ENCODE results near the gene CLEC16A. TPM values are rescaled to one million over a fixed set of nuclear protein-coding genes. Genes with fewer than 3 reads are reported as not detected.

CLEC16A gene
- total and polyA plus RNA-seq, 9 of the 15 experiments (the other 6 are each of a cell fraction or from before 2014, with no cell fraction given): 1.00 to 22.3 (median 10.0) TPM

DNA sequence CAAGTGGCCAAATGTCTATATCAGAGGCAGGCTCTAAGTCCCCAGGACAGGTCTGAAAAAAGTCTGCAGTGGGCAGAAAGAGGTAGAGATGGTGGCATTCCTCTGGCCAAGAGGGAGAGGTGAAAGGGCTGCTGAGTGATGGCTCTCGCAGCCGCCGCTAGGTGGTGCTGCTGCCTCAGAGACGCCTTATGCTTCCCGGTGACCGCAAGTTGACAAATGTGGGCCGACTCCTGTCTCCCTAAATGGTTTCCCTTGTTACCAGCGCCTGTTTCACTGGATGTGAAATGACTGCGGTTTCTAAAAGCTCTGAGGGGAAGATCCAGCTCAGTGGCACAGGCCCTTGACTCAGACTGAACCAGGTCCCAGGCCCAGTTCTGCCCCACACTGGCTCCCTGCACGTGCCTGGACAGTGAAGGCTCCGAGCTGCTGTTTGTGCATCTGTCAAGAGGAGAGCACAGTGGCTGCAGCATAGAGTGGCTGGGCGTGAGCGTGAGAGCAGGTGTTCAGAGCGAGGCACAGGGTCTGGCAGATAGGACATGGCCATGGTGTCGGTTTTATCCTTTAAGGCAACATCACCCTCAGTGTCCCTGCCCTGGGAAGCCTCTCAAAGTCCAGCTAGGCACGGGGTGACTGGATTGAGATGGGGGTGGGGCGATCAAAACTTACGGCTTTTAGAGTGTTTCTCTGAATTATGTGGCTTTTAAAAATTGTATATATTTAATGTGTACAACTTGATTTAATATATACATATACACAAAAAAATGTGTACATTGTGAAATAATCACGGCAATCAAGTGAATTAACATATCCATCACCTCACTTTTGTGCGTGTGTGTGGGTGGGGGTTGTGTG, 19.9 kb downstream of the CLEC16A start (continued):
- TF ChIP-seq PRMT5 (CRISPR knock-in tag; IDR thresholded peaks at IDR 0.05) (no peak), BCL6 (CRISPR knock-in tag; IDR thresholded peaks at IDR 0.05) (no peak), CTCF (IDR thresholded peaks at IDR 0.05 in 2 of 3, conservative IDR thresholded peaks at IDR 0.05 in 1 of 3; ENCODE audit: insufficient read depth in 2 of 3, low read depth in 1 of 3, low read length in 3 of 3) (peak; percentile 91 to 97 (median 96)), ZBTB2 (IDR thresholded peaks at IDR 0.05) (no peak), ZBTB5 (IDR thresholded peaks at IDR 0.05) (no peak), ZNF407 (IDR thresholded peaks at IDR 0.05; ENCODE audit: low read depth) (no peak), ZFX (CRISPR knock-in tag; IDR thresholded peaks at IDR 0.05) (no peak), ARID2 (IDR thresholded peaks at IDR 0.05) (no peak), ATF7 (IDR thresholded peaks at IDR 0.05) (no peak), SMARCA4 (IDR thresholded peaks at IDR 0.05) (no peak)
- TF ChIP-seq, protein P1, sequence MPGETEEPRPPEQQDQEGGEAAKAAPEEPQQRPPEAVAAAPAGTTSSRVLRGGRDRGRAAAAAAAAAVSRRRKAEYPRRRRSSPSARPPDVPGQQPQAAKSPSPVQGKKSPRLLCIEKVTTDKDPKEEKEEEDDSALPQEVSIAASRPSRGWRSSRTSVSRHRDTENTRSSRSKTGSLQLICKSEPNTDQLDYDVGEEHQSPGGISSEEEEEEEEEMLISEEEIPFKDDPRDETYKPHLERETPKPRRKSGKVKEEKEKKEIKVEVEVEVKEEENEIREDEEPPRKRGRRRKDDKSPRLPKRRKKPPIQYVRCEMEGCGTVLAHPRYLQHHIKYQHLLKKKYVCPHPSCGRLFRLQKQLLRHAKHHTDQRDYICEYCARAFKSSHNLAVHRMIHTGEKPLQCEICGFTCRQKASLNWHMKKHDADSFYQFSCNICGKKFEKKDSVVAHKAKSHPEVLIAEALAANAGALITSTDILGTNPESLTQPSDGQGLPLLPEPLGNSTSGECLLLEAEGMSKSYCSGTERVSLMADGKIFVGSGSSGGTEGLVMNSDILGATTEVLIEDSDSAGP (CRISPR knock-in tag; IDR thresholded peaks at IDR 0.05): no peak

Data from K562 (cell line).